ENCODE measurements around the gene KANK2.
"Not testable (repeated sequence)": the region's sequence is repeated elsewhere in the genome, so short reads cannot be mapped to it uniquely, and the experiment has no call there.

KANK2 gene

GRCh38 chr19:11191934-11192333 lies 5.4 kb downstream of the KANK2 start:
- Histone ChIP-seq H3K27ac (ENCODE audit: low read depth, low read length) (peak overlapping the region; percentile 81), H3K36me3 (ENCODE audit: control insufficient read depth in 5 of 5, insufficient read depth in 5 of 5, low read length in 5 of 5) (peaks cover 0 to 50% (median 37%) of the 10 kb centered on the region in 5 donors), H3K4me1 (ENCODE audit: control insufficient read depth in 5 of 5, insufficient read depth in 5 of 5, low read length in 5 of 5) (peaks cover 8 to 75% (median 67%) of the 10 kb centered on the region in 5 donors)

GRCh38 chr19:11191273-11191755 lies 6.0 kb downstream of the KANK2 start:
- no peaks in the 10 kb centered on the region for H3K9me3 ChIP-seq (ENCODE audit: control insufficient read depth in 5 of 5, low read length in 5 of 5)
- H3K27ac ChIP-seq (ENCODE audit: low read depth, low read length): peak overlapping the region; percentile 81
- H3K4me1 ChIP-seq (ENCODE audit: control insufficient read depth in 5 of 5, insufficient read depth in 5 of 5, low read length in 5 of 5): peaks cover 8 to 71% (median 61%) of the 10 kb centered on the region in 5 donors
- no peak overlapping the region for H3K9ac ChIP-seq (ENCODE audit: low read length in 5 of 5)
- H3K36me3 ChIP-seq (ENCODE audit: control insufficient read depth in 5 of 5, insufficient read depth in 5 of 5, low read length in 5 of 5): peaks cover 0 to 54% (median 38%) of the 10 kb centered on the region in 5 donors
- H3K27me3 ChIP-seq (ENCODE audit: control insufficient read depth in 5 of 5, insufficient read depth in 4 of 5, low read length in 5 of 5): no peaks in the 10 kb centered on the region
- H3K4me3 ChIP-seq (ENCODE audit: low read depth in 1 of 5, low read length in 5 of 5): peak overlapping the region in 1 of 5 donors; percentile 30

More at GRCh38 chr19:11191934-11192333, 5.4 kb downstream of the KANK2 start:
- H3K27me3 ChIP-seq (ENCODE audit: control insufficient read depth in 5 of 5, insufficient read depth in 4 of 5, low read length in 5 of 5): no peaks in the 10 kb centered on the region
- H3K4me3 ChIP-seq (ENCODE audit: low read depth in 1 of 5, low read length in 5 of 5): peak overlapping the region in 1 of 5 donors; percentile 30
- H3K9ac ChIP-seq (ENCODE audit: low read length in 5 of 5): no peak overlapping the region
- H3K9me3 ChIP-seq (ENCODE audit: control insufficient read depth in 5 of 5, low read length in 5 of 5): no peaks in the 10 kb centered on the region

- H3K36me3 ChIP-seq (ENCODE audit: control insufficient read depth in 5 of 5, insufficient read depth in 5 of 5, low read length in 5 of 5): peaks cover 0 to 60% (median 42%) of the 10 kb centered on the region in 5 donors
These were observed 6.8 kb downstream of the KANK2 start for GRCh38 chr19:11190501-11190900.

GRCh38 chr19:11187441-11187840 lies 9.9 kb downstream of the KANK2 start:
- Histone ChIP-seq H3K36me3 (ENCODE audit: control insufficient read depth in 5 of 5, insufficient read depth in 5 of 5, low read length in 5 of 5) (peaks cover 0 to 62% (median 33%) of the 10 kb centered on the region in 5 donors), H3K4me1 (ENCODE audit: control insufficient read depth in 5 of 5, insufficient read depth in 5 of 5, low read length in 5 of 5) (peaks cover 4 to 45% (median 25%) of the 10 kb centered on the region in 5 donors), H3K4me3 (ENCODE audit: low read depth in 1 of 5, low read length in 5 of 5) (no peak overlapping the region), H3K27me3 (ENCODE audit: control insufficient read depth in 5 of 5, insufficient read depth in 4 of 5, low read length in 5 of 5) (no peaks in the 10 kb centered on the region), H3K9ac (ENCODE audit: low read length in 5 of 5) (no peak overlapping the region), H3K9me3 (ENCODE audit: control insufficient read depth in 5 of 5, low read length in 5 of 5) (no peaks in the 10 kb centered on the region), H3K27ac (ENCODE audit: low read depth, low read length) (no peak overlapping the region)

More at GRCh38 chr19:11190501-11190900, 6.8 kb downstream of the KANK2 start:
- Histone ChIP-seq H3K9me3 (ENCODE audit: control insufficient read depth in 5 of 5, low read length in 5 of 5) (no peaks in the 10 kb centered on the region), H3K4me3 (ENCODE audit: low read depth in 1 of 5, low read length in 5 of 5) (no peak overlapping the region), H3K4me1 (ENCODE audit: control insufficient read depth in 5 of 5, insufficient read depth in 5 of 5, low read length in 5 of 5) (peaks cover 7 to 64% (median 55%) of the 10 kb centered on the region in 5 donors), H3K9ac (ENCODE audit: low read length in 5 of 5) (no peak overlapping the region), H3K27ac (ENCODE audit: low read depth, low read length) (peak overlapping the region; percentile 81), H3K27me3 (ENCODE audit: control insufficient read depth in 5 of 5, insufficient read depth in 4 of 5, low read length in 5 of 5) (no peaks in the 10 kb centered on the region)

- Histone ChIP-seq H3K9ac (ENCODE audit: low read length in 5 of 5) (no peak overlapping the region), H3K4me3 (ENCODE audit: low read depth in 1 of 5, low read length in 5 of 5) (no peak overlapping the region), H3K4me1 (ENCODE audit: control insufficient read depth in 5 of 5, insufficient read depth in 5 of 5, low read length in 5 of 5) (peaks cover 7 to 35% (median 19%) of the 10 kb centered on the region in 5 donors), H3K27ac (ENCODE audit: low read depth, low read length) (no peak overlapping the region), H3K36me3 (ENCODE audit: control insufficient read depth in 5 of 5, insufficient read depth in 5 of 5, low read length in 5 of 5) (peaks cover 0 to 55% (median 35%) of the 10 kb centered on the region in 5 donors), H3K27me3 (ENCODE audit: control insufficient read depth in 5 of 5, insufficient read depth in 4 of 5, low read length in 5 of 5) (no peaks in the 10 kb centered on the region), H3K9me3 (ENCODE audit: control insufficient read depth in 5 of 5, low read length in 5 of 5) (no peaks in the 10 kb centered on the region)
These were observed 14.4 kb downstream of the KANK2 start for GRCh38 chr19:11182994-11183393.

- no peak overlapping the region for H3K9ac ChIP-seq (ENCODE audit: low read length in 5 of 5)
- H3K27me3 ChIP-seq (ENCODE audit: control insufficient read depth in 5 of 5, insufficient read depth in 4 of 5, low read length in 5 of 5): no peaks in the 10 kb centered on the region
- H3K27ac ChIP-seq (ENCODE audit: low read depth, low read length): peak overlapping the region; percentile 6
- peaks cover 7 to 35% (median 19%) of the 10 kb centered on the region in 5 donors for H3K4me1 ChIP-seq (ENCODE audit: control insufficient read depth in 5 of 5, insufficient read depth in 5 of 5, low read length in 5 of 5)
- no peak overlapping the region for H3K4me3 ChIP-seq (ENCODE audit: low read depth in 1 of 5, low read length in 5 of 5)
- no peaks in the 10 kb centered on the region for H3K9me3 ChIP-seq (ENCODE audit: control insufficient read depth in 5 of 5, low read length in 5 of 5)
- H3K36me3 ChIP-seq (ENCODE audit: control insufficient read depth in 5 of 5, insufficient read depth in 5 of 5, low read length in 5 of 5): peaks cover 0 to 62% (median 39%) of the 10 kb centered on the region in 5 donors
These were observed 15.9 kb downstream of the KANK2 start for GRCh38 chr19:11181488-11181887.

- H3K9me3 ChIP-seq (ENCODE audit: control insufficient read depth in 5 of 5, low read length in 5 of 5); H3K4me3 ChIP-seq (ENCODE audit: low read depth in 1 of 5, low read length in 5 of 5); H3K9ac ChIP-seq (ENCODE audit: low read length in 5 of 5); H3K27me3 ChIP-seq (ENCODE audit: control insufficient read depth in 5 of 5, insufficient read depth in 4 of 5, low read length in 5 of 5): not testable (repeated sequence)
- Histone ChIP-seq H3K27ac (ENCODE audit: low read depth, low read length) (peak overlapping the region; percentile 77), H3K36me3 (ENCODE audit: control insufficient read depth in 5 of 5, insufficient read depth in 5 of 5, low read length in 5 of 5) (peaks cover 0 to 63% (median 43%) of the 10 kb centered on the region in 5 donors), H3K4me1 (ENCODE audit: control insufficient read depth in 5 of 5, insufficient read depth in 5 of 5, low read length in 5 of 5) (peaks cover 7 to 35% (median 19%) of the 10 kb centered on the region in 5 donors)
These were observed 16.4 kb downstream of the KANK2 start for GRCh38 chr19:11180975-11181374.

- Histone ChIP-seq H3K4me1 (ENCODE audit: control insufficient read depth in 5 of 5, insufficient read depth in 5 of 5, low read length in 5 of 5) (peaks cover 7 to 35% (median 19%) of the 10 kb centered on the region in 5 donors), H3K36me3 (ENCODE audit: control insufficient read depth in 5 of 5, insufficient read depth in 5 of 5, low read length in 5 of 5) (peaks cover 0 to 63% (median 43%) of the 10 kb centered on the region in 5 donors), H3K27me3 (ENCODE audit: control insufficient read depth in 5 of 5, insufficient read depth in 4 of 5, low read length in 5 of 5) (no peaks in the 10 kb centered on the region), H3K4me3 (ENCODE audit: low read depth in 1 of 5, low read length in 5 of 5) (no peak overlapping the region), H3K9me3 (ENCODE audit: control insufficient read depth in 5 of 5, low read length in 5 of 5) (no peaks in the 10 kb centered on the region), H3K27ac (ENCODE audit: low read depth, low read length) (peak overlapping the region; percentile 77), H3K9ac (ENCODE audit: low read length in 5 of 5) (no peak overlapping the region)
These were observed 17.0 kb downstream of the KANK2 start for GRCh38 chr19:11180346-11180745.

GRCh38 chr19:11179716-11180297 lies 17.5 kb downstream of the KANK2 start:
- H3K9ac ChIP-seq (ENCODE audit: low read length in 5 of 5): no peak overlapping the region
- peak overlapping the region; percentile 77 for H3K27ac ChIP-seq (ENCODE audit: low read depth, low read length)
- H3K4me3 ChIP-seq (ENCODE audit: low read depth in 1 of 5, low read length in 5 of 5): peak overlapping the region in 1 of 5 donors; percentile 39
- H3K36me3 ChIP-seq (ENCODE audit: control insufficient read depth in 5 of 5, insufficient read depth in 5 of 5, low read length in 5 of 5): peaks cover 0 to 60% (median 44%) of the 10 kb centered on the region in 5 donors
- no peaks in the 10 kb centered on the region for H3K9me3 ChIP-seq (ENCODE audit: control insufficient read depth in 5 of 5, low read length in 5 of 5)
- no peaks in the 10 kb centered on the region for H3K27me3 ChIP-seq (ENCODE audit: control insufficient read depth in 5 of 5, insufficient read depth in 4 of 5, low read length in 5 of 5)
- peaks cover 7 to 31% (median 19%) of the 10 kb centered on the region in 5 donors for H3K4me1 ChIP-seq (ENCODE audit: control insufficient read depth in 5 of 5, insufficient read depth in 5 of 5, low read length in 5 of 5)

GRCh38 chr19:11179145-11179465 lies 18.2 kb downstream of the KANK2 start:
- Histone ChIP-seq H3K4me1 (ENCODE audit: control insufficient read depth in 5 of 5, insufficient read depth in 5 of 5, low read length in 5 of 5) (peaks cover 7 to 24% (median 17%) of the 10 kb centered on the region in 5 donors), H3K36me3 (ENCODE audit: control insufficient read depth in 5 of 5, insufficient read depth in 5 of 5, low read length in 5 of 5) (peaks cover 0 to 60% (median 51%) of the 10 kb centered on the region in 5 donors), H3K27ac (ENCODE audit: low read depth, low read length) (peak overlapping the region; percentile 77)
- not testable (repeated sequence) for H3K4me3 ChIP-seq (ENCODE audit: low read depth in 1 of 5, low read length in 5 of 5); H3K27me3 ChIP-seq (ENCODE audit: control insufficient read depth in 5 of 5, insufficient read depth in 4 of 5, low read length in 5 of 5); H3K9ac ChIP-seq (ENCODE audit: low read length in 5 of 5); H3K9me3 ChIP-seq (ENCODE audit: control insufficient read depth in 5 of 5, low read length in 5 of 5)

All from subcutaneous abdominal adipose tissue (tissue), 5 donors.